ENCODE data around the gene PDZD11.

- no peak for TF ChIP-seq GLIS3 (CRISPR knock-in tag; IDR thresholded peaks at IDR 0.05)
- no peak for TF ChIP-seq ESRRG (CRISPR knock-in tag; IDR thresholded peaks at IDR 0.05)
- no peak for TF ChIP-seq PATZ1 (CRISPR knock-in tag; IDR thresholded peaks at IDR 0.05; ENCODE audit: borderline replicate concordance)
- no peak for TF ChIP-seq CSRNP3 (CRISPR knock-in tag; IDR thresholded peaks at IDR 0.05)
- no peak for TF ChIP-seq ZNF70 (CRISPR knock-in tag; IDR thresholded peaks at IDR 0.05)
- no peak for TF ChIP-seq ISL1 (CRISPR knock-in tag; IDR thresholded peaks at IDR 0.05)
- TF ChIP-seq PPARA (CRISPR knock-in tag; IDR thresholded peaks at IDR 0.05; ENCODE audit: borderline replicate concordance): no peak
- TF ChIP-seq TSHZ2 (CRISPR knock-in tag; IDR thresholded peaks at IDR 0.05): no peak
- TF ChIP-seq ZFP30 (CRISPR knock-in tag; IDR thresholded peaks at IDR 0.05): no peak
- TF ChIP-seq ZFP3 (CRISPR knock-in tag; IDR thresholded peaks at IDR 0.05): no peak
- TF ChIP-seq CSDC2 (CRISPR knock-in tag; IDR thresholded peaks at IDR 0.05): no peak
These were observed 23.8 kb upstream of the PDZD11 start for GRCh38 chrX:70313503-70313902.

Measured in SK-N-SH treated with all-trans-retinoic acid at 6 μM for 48 hours (cell line).